K562 (cell line): Measurements from ENCODE around the gene B3GALT4. TPM values are rescaled to one million over a fixed set of nuclear protein-coding genes. Genes with fewer than 3 reads are reported as not detected.

ENCODE experiments used
- CTBP1 ChIP-seq: fragments of 450-650 bp; IDR thresholded peaks from 2 replicates; pipeline ENCODE4 v1.6.1; 2016; ENCODE audit warnings: borderline replicate concordance
- HNRNPLL ChIP-seq: fragments of 200-400 bp; formaldehyde crosslinking; IDR thresholded peaks from 2 replicates; pipeline ENCODE4 v1.6.1; 2017; ENCODE audit warnings: low read length, low read depth, mild to moderate bottlenecking; ENCODE audit not compliant: poor library complexity, severe bottlenecking
- HNRNPUL1 ChIP-seq: fragments of 200-400 bp; formaldehyde crosslinking; IDR thresholded peaks from 2 replicates; pipeline ENCODE4 v1.6.1; 2017; ENCODE audit warnings: low read length
- HSF4 ChIP-seq: fragments of 250-450 bp; sonication (Bioruptor Pico); IDR thresholded peaks from 2 replicates; pipeline ENCODE4 v2.1.2; 2022; ENCODE audit warnings: mild to moderate bottlenecking, moderate library complexity, borderline replicate concordance
- KDM5B ChIP-seq: fragments of 200-600 bp; sonication (generic); IDR thresholded peaks from 2 replicates; pipeline ENCODE4 v1.6.1; 2012; ENCODE audit warnings: low read depth, mild to moderate bottlenecking, moderate library complexity, low read length, control low read depth, inconsistent platforms; ENCODE audit not compliant: insufficient replicate concordance
- SIN3B ChIP-seq: fragments of 450-650 bp; IDR thresholded peaks from 2 replicates; pipeline ENCODE4 v1.6.1; 2017; ENCODE audit warnings: low read depth, mild to moderate bottlenecking, moderate library complexity
- ZNF384 ChIP-seq: IDR thresholded peaks from 2 replicates; pipeline ENCODE4 v1.6.1; 2012; ENCODE audit warnings: low read depth, low read length, improper control_type of control experiment
- polyA plus RNA-seq, 8 experiments: library from polyadenylated mRNA; depleted of rRNA in 4 of 8; stranded (reverse) in 5 of 8; unstranded in 3 of 8; fragments of >200 nt; fragmentation: Nextera tagmentation in 2 of 8; fragmentation: Illumina TruSeq in 1 of 8; extraction: Ambion mirVana in 2 of 8; extraction: Trizol in 1 of 8; gene quantifications; 2 replicates each; pipeline versions ENCODE4 v1.2.1 to v1.2.3, GENCODE V29; 2011 to 2014; ENCODE audit warnings: inconsistent platforms in 1 of 8, missing spikeins in 1 of 8
- total RNA-seq, 7 experiments: library from RNA; depleted of rRNA in 6 of 7; stranded (reverse); fragments of >200 nt in 6 of 7; fragmentation: Illumina TruSeq in 2 of 7; extraction: Trizol in 2 of 7; gene quantifications; 2 replicates each; pipeline versions ENCODE4 v1.2.1 to v1.2.3, GENCODE V29; 2011 to 2021; ENCODE audit warnings: low replicate concordance in 1 of 7
- TF ChIP-seq, protein P1 (sequence below): sonication (generic); formaldehyde crosslinking; IDR thresholded peaks from 2 replicates; pipeline ENCODE4 v1.4.0; 2020; ENCODE audit warnings: mild to moderate bottlenecking, missing genetic modification reagents
- TF ChIP-seq, protein P2 (sequence below): fragments of 450-650 bp; IDR thresholded peaks from 2 replicates; pipeline ENCODE4 v1.6.1; 2016
- TF ChIP-seq, protein P3 (sequence below): fragments of 250-450 bp; sonication (Bioruptor Pico); IDR thresholded peaks from 2 replicates; pipeline ENCODE4 v1.5.0; 2020; ENCODE audit warnings: mild to moderate bottlenecking

B3GALT4 gene
- total and polyA plus RNA-seq, 9 of the 15 experiments (the other 6 are each of a cell fraction or from before 2014, with no cell fraction given): 0.11 to 1.3 (median 0.53) TPM; not detected in 1

DNA sequence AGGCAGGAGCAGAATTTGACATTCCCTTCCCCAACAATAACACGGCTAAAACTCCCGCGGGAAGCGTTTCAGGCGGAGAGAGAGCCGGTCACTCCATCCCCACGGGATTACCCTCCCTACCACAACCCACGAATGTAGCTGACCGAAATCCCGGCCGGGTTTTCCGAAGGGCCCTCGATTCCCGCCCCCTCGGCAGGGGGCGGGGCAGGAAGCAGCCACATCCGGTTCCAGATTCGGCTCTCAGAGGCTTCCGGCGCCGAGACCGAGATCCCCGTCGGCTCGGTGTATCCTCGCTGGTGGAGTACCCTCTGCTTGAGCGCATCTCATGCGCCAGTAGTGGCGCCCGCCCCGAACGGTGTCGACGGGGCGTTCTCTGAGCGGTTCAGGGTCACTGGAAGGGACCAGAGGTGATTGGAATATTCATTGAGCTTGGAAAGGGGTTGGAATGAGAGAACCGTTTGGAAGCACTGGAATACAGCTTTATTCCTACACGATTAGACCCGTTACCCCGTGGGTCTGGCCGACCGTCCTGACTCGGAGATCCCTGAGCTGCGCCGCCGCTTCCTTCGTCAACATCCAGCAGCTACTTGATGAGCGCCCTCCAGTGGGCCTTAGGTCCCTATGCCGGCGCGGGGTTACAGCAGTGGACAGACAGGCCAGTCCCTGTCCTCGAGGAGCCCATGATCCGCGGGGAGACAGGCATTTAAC lies 22.5 kb downstream of the B3GALT4 start (continued):
- TF ChIP-seq, protein P1, sequence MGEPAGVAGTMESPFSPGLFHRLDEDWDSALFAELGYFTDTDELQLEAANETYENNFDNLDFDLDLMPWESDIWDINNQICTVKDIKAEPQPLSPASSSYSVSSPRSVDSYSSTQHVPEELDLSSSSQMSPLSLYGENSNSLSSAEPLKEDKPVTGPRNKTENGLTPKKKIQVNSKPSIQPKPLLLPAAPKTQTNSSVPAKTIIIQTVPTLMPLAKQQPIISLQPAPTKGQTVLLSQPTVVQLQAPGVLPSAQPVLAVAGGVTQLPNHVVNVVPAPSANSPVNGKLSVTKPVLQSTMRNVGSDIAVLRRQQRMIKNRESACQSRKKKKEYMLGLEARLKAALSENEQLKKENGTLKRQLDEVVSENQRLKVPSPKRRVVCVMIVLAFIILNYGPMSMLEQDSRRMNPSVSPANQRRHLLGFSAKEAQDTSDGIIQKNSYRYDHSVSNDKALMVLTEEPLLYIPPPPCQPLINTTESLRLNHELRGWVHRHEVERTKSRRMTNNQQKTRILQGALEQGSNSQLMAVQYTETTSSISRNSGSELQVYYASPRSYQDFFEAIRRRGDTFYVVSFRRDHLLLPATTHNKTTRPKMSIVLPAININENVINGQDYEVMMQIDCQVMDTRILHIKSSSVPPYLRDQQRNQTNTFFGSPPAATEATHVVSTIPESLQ (CRISPR knock-in tag): peak; percentile 61; the same call in 1 of the 2 replicates
- TF ChIP-seq, protein P2, sequence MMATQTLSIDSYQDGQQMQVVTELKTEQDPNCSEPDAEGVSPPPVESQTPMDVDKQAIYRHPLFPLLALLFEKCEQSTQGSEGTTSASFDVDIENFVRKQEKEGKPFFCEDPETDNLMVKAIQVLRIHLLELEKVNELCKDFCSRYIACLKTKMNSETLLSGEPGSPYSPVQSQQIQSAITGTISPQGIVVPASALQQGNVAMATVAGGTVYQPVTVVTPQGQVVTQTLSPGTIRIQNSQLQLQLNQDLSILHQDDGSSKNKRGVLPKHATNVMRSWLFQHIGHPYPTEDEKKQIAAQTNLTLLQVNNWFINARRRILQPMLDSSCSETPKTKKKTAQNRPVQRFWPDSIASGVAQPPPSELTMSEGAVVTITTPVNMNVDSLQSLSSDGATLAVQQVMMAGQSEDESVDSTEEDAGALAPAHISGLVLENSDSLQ: peak; percentile 85
- TF ChIP-seq SIN3B: peak; percentile 30; the same call in 1 of the 2 replicates
- peak; percentile 61 for TF ChIP-seq HNRNPLL
- TF ChIP-seq HSF4: no peak; the same call in 1 of the 2 replicates
- TF ChIP-seq HNRNPUL1: no peak
- peak; percentile 95 for TF ChIP-seq KDM5B
- TF ChIP-seq CTBP1: peak; percentile 92; the same call in 1 of the 2 replicates
- TF ChIP-seq, protein P3, sequence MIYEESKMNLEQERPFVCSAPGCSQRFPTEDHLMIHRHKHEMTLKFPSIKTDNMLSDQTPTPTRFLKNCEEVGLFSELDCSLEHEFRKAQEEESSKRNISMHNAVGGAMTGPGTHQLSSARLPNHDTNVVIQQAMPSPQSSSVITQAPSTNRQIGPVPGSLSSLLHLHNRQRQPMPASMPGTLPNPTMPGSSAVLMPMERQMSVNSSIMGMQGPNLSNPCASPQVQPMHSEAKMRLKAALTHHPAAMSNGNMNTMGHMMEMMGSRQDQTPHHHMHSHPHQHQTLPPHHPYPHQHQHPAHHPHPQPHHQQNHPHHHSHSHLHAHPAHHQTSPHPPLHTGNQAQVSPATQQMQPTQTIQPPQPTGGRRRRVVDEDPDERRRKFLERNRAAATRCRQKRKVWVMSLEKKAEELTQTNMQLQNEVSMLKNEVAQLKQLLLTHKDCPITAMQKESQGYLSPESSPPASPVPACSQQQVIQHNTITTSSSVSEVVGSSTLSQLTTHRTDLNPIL: no peak
- TF ChIP-seq ZNF384: no peak; the same call in 1 of the 2 replicates
